Measurements from ENCODE around the gene TTI1.
A peak's percentile ranks its signal among the peaks of the same experiment; 100 is the strongest.

The TTI1 gene

GRCh38 chr20:38052870-38053269, 19.6 kb upstream of the TTI1 start:
- Histone ChIP-seq H3K27me3 (ENCODE audit: control insufficient read depth, insufficient read depth, low read length) (no peaks in the 10 kb centered on the region), H3K9ac (ENCODE audit: low read length) (no peak overlapping the region), H3K9me3 (ENCODE audit: control insufficient read depth, insufficient read depth, low read depth, low read length) (no peaks in the 10 kb centered on the region), H3K4me3 (ENCODE audit: low read depth, low read length) (no peak overlapping the region), H3K27ac (ENCODE audit: low read depth, low read length) (no peak overlapping the region), H3K36me3 (ENCODE audit: control insufficient read depth, insufficient read depth, low read length) (peaks cover 44% of the 10 kb centered on the region), H3K4me1 (ENCODE audit: control insufficient read depth, insufficient read depth, low read length) (peaks cover 11% of the 10 kb centered on the region; the same call in 1 of the 2 replicates)

- Histone ChIP-seq H3K27me3 (ENCODE audit: control insufficient read depth, insufficient read depth, low read length) (no peaks in the 10 kb centered on the region), H3K36me3 (ENCODE audit: control insufficient read depth, insufficient read depth, low read length) (peaks cover 43% of the 10 kb centered on the region), H3K9ac (ENCODE audit: low read length) (no peak overlapping the region), H3K4me3 (ENCODE audit: low read depth, low read length) (no peak overlapping the region), H3K27ac (ENCODE audit: low read depth, low read length) (peak overlapping the region; percentile 4; the same call in 1 of the 2 replicates), H3K9me3 (ENCODE audit: control insufficient read depth, insufficient read depth, low read depth, low read length) (no peaks in the 10 kb centered on the region), H3K4me1 (ENCODE audit: control insufficient read depth, insufficient read depth, low read length) (peaks cover 24% of the 10 kb centered on the region)
Observed at GRCh38 chr20:38050686-38051085, 17.4 kb upstream of the TTI1 start.

DNA sequence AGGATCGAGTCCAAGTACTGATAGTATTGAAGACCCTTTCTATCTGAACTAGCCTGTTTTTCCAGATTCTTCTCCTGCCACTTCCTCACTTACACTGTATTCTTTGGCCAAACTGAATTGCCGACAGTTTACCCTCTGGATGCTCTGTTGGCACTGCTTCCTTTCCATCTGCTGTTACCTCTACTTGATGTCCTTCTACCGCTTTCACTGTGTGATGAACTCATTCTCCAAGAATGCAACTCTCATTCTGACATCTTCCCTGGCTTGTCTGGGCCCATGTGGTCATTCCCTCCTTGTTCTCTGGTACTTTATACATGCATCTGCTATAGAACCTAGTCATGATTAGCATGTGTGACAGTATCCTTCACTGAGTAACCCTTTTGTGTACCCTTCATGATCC, 16.5 kb upstream of the TTI1 start:
- no peak overlapping the region for H3K4me3 ChIP-seq (ENCODE audit: low read depth, low read length)
- H3K4me1 ChIP-seq (ENCODE audit: control insufficient read depth, insufficient read depth, low read length) = peaks cover 32% of the 10 kb centered on the region
- H3K36me3 ChIP-seq (ENCODE audit: control insufficient read depth, insufficient read depth, low read length) = peaks cover 43% of the 10 kb centered on the region
- no peaks in the 10 kb centered on the region for H3K9me3 ChIP-seq (ENCODE audit: control insufficient read depth, insufficient read depth, low read depth, low read length)
- no peak overlapping the region for H3K9ac ChIP-seq (ENCODE audit: low read length)
- H3K27ac ChIP-seq (ENCODE audit: low read depth, low read length) = peak overlapping the region; percentile 4; the same call in 1 of the 2 replicates
- no peaks in the 10 kb centered on the region for H3K27me3 ChIP-seq (ENCODE audit: control insufficient read depth, insufficient read depth, low read length)

DNA sequence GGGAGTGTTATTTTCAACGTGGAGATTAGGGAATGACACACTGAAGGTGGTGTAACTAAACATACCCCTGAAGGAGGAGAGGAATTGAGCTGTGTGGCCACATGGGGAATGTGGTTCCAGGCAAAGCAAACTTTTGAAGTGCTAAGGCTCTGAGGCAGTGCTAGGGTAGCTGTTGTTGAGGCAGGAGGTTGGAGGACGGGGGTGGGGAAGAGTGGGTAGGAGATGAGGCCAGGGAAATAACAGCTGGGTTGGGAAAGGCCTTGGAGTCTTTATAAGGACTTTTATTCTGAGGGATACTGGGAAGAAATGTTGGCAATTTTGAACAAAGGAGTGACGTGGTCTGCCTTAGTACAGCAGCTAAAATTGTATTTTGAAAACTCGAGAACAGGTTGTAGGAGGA, 13.3 kb upstream of the TTI1 start:
- Histone ChIP-seq H3K9ac (ENCODE audit: low read length) (no peak overlapping the region), H3K4me3 (ENCODE audit: low read depth, low read length) (no peak overlapping the region), H3K27ac (ENCODE audit: low read depth, low read length) (no peak overlapping the region), H3K9me3 (ENCODE audit: control insufficient read depth, insufficient read depth, low read depth, low read length) (no peaks in the 10 kb centered on the region), H3K27me3 (ENCODE audit: control insufficient read depth, insufficient read depth, low read length) (no peaks in the 10 kb centered on the region), H3K36me3 (ENCODE audit: control insufficient read depth, insufficient read depth, low read length) (peaks cover 64% of the 10 kb centered on the region), H3K4me1 (ENCODE audit: control insufficient read depth, insufficient read depth, low read length) (peaks cover 35% of the 10 kb centered on the region)

DNA sequence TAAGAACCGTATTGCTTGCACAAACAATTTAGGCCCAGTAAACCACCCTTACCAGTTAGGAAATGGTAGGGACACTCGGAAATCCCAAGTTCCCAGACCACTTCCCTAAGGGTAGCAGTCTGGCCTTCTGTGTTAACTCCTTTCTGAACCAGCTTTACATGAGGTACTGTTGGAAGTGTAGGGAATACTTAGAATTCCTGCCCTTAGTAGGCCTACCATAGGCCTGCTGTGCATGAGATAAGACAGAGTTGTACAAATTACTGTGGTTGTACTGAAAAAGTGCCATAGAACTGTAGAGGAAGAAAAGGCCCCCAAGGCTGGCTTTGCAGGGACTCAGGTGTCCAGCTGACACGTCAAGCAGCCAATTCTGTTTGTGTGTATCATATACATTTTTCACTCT, 11.4 kb upstream of the TTI1 start:
- no peaks in the 10 kb centered on the region for H3K27me3 ChIP-seq (ENCODE audit: control insufficient read depth, insufficient read depth, low read length)
- no peak overlapping the region for H3K9ac ChIP-seq (ENCODE audit: low read length)
- H3K27ac ChIP-seq (ENCODE audit: low read depth, low read length) = no peak overlapping the region
- peaks cover 63% of the 10 kb centered on the region for H3K36me3 ChIP-seq (ENCODE audit: control insufficient read depth, insufficient read depth, low read length)
- H3K4me3 ChIP-seq (ENCODE audit: low read depth, low read length) = no peak overlapping the region
- no peaks in the 10 kb centered on the region for H3K9me3 ChIP-seq (ENCODE audit: control insufficient read depth, insufficient read depth, low read depth, low read length)
- peaks cover 25% of the 10 kb centered on the region for H3K4me1 ChIP-seq (ENCODE audit: control insufficient read depth, insufficient read depth, low read length)

- Histone ChIP-seq H3K9me3 (ENCODE audit: control insufficient read depth, insufficient read depth, low read depth, low read length) (no peaks in the 10 kb centered on the region), H3K36me3 (ENCODE audit: control insufficient read depth, insufficient read depth, low read length) (peaks cover 59% of the 10 kb centered on the region), H3K27ac (ENCODE audit: low read depth, low read length) (no peak overlapping the region)
Observed at GRCh38 chr20:38043512-38044300, 10.4 kb upstream of the TTI1 start.

GRCh38 chr20:38040276-38040675, 7.0 kb upstream of the TTI1 start:
- peaks cover 67% of the 10 kb centered on the region for H3K36me3 ChIP-seq (ENCODE audit: control insufficient read depth, insufficient read depth, low read length)
- no peak overlapping the region for H3K4me3 ChIP-seq (ENCODE audit: low read depth, low read length)
- peaks cover 8% of the 10 kb centered on the region; the same call in 1 of the 2 replicates for H3K4me1 ChIP-seq (ENCODE audit: control insufficient read depth, insufficient read depth, low read length)
- H3K27ac ChIP-seq (ENCODE audit: low read depth, low read length) = no peak overlapping the region
- no peak overlapping the region for H3K9ac ChIP-seq (ENCODE audit: low read length)
- no peaks in the 10 kb centered on the region for H3K27me3 ChIP-seq (ENCODE audit: control insufficient read depth, insufficient read depth, low read length)
- no peaks in the 10 kb centered on the region for H3K9me3 ChIP-seq (ENCODE audit: control insufficient read depth, insufficient read depth, low read depth, low read length)

More at GRCh38 chr20:38043512-38044300, 10.4 kb upstream of the TTI1 start:
- H3K4me1 ChIP-seq (ENCODE audit: control insufficient read depth, insufficient read depth, low read length) = peaks cover 24% of the 10 kb centered on the region
- H3K4me3 ChIP-seq (ENCODE audit: low read depth, low read length) = no peak overlapping the region
- no peaks in the 10 kb centered on the region for H3K27me3 ChIP-seq (ENCODE audit: control insufficient read depth, insufficient read depth, low read length)
- H3K9ac ChIP-seq (ENCODE audit: low read length) = no peak overlapping the region

DNA sequence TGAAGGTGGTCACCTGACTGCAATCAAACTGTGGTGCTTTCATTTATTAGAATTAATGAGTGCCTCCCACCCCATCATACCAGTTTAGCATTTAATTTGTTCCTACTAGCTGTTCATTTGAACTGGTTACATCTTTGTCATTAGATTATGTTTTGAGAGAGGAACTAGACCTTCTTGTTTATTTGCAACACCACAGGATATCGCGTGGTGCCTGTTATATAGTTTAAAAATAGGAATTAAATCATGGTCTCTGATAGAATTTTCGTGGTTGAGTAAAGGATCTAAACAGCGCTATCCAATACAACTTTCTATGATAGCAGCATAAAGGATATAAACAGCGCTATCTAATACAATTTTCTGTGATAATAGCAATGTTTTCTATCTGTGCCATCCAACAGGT, 3.1 kb upstream of the TTI1 start:
- no peak overlapping the region for H3K4me3 ChIP-seq (ENCODE audit: low read depth, low read length)
- H3K36me3 ChIP-seq (ENCODE audit: control insufficient read depth, insufficient read depth, low read length) = peaks cover 41% of the 10 kb centered on the region
- H3K4me1 ChIP-seq (ENCODE audit: control insufficient read depth, insufficient read depth, low read length) = peaks cover 16% of the 10 kb centered on the region
- no peaks in the 10 kb centered on the region for H3K27me3 ChIP-seq (ENCODE audit: control insufficient read depth, insufficient read depth, low read length)
- H3K9me3 ChIP-seq (ENCODE audit: control insufficient read depth, insufficient read depth, low read depth, low read length) = no peaks in the 10 kb centered on the region
- no peak overlapping the region for H3K27ac ChIP-seq (ENCODE audit: low read depth, low read length)
- H3K9ac ChIP-seq (ENCODE audit: low read length) = no peak overlapping the region

DNA sequence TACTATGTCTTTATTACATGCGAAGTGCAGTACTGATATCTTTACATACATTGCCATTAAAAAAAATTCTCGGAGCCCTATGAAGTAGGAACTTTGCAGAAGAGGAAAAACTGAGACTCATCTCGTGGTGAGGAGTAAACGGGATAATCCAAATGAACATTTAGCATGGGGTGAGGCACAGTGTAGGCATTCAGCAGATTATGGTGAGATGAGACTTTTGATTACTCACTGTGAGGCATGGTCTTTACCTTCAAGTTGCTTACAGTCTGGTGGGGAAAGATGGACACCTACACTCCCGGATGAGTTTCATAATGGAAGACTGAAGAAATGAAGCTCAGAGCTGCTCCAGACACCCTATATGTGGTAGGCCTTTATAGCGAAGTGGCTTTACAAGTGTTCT, 1.7 kb upstream of the TTI1 start:
- Histone ChIP-seq H3K4me3 (ENCODE audit: low read depth, low read length) (peak overlapping the region; percentile 88), H3K27me3 (ENCODE audit: control insufficient read depth, insufficient read depth, low read length) (no peaks in the 10 kb centered on the region), H3K27ac (ENCODE audit: low read depth, low read length) (no peak overlapping the region), H3K4me1 (ENCODE audit: control insufficient read depth, insufficient read depth, low read length) (peaks cover 16% of the 10 kb centered on the region), H3K9me3 (ENCODE audit: control insufficient read depth, insufficient read depth, low read depth, low read length) (no peaks in the 10 kb centered on the region), H3K36me3 (ENCODE audit: control insufficient read depth, insufficient read depth, low read length) (peaks cover 29% of the 10 kb centered on the region), H3K9ac (ENCODE audit: low read length) (no peak overlapping the region)

DNA sequence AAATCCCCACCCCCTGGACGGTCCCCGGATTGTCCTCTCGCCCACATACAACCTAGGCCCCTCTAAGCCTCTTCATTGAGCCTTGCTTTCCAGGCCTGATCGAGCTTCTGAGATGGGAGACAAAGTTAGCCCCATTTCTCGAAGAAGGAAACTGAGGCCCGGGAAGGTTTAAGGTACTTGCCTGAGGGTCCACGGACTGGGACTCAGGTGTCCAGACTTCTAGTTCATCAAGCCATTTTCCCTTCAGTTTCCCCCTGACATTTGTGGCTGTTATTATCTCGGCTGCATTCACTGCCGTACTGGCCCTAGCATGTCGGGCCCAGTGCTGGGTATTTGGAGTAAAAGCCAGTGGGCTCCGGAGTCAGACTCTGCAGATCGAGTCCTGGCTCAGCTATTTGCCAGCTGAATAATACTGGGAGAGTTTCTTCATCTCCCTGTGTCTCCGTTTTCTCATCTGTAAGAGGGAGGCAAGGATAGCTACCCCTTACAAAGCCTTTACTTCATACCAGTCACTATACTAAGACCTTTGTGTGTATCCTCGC, 923 bp upstream of the TTI1 start:
- Histone ChIP-seq H3K4me1 (ENCODE audit: control insufficient read depth, insufficient read depth, low read length) (peaks cover 16% of the 10 kb centered on the region), H3K9me3 (ENCODE audit: control insufficient read depth, insufficient read depth, low read depth, low read length) (no peaks in the 10 kb centered on the region), H3K36me3 (ENCODE audit: control insufficient read depth, insufficient read depth, low read length) (peaks cover 26% of the 10 kb centered on the region)

DNA sequence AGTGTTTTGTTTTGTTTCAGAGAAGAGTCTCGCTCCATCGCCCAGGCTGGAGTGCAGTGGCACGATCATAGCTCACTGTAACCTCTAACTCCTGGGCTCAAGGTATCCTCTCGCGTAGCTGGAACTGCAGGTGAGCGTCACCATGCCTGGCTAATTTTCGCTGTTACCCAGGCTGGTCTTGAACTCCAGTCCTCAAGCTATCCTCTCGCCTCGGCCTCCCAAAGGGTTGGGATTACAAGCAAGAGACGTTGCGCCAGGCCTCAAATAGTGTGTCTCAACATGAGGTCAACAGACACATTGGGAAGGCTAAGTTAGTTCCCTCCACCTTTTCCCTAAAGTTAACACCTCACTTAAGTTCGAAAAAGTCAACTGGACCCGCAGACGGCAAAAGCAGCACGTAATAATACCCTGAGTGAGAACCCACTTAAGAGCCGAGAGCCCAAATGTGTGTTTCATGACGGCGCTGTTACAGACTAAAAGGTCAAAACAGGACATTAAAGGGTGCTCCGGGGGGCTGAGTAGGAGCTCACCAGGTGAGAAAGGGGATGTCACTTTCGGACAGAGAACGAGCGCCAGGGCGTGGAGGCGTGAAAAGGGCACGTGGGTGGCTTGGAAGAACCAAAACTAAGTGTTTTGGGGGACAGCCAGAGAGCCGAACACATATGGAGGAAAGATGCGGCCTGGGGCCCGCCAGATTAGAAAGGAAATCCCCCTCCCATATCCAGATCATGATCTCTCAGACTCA, 499 bp downstream of the TTI1 start:
- peak overlapping the region; percentile 98; the same call in 1 of the 2 replicates for H3K27ac ChIP-seq (ENCODE audit: low read depth, low read length)
- H3K27me3 ChIP-seq (ENCODE audit: control insufficient read depth, insufficient read depth, low read length) = no peaks in the 10 kb centered on the region
- H3K36me3 ChIP-seq (ENCODE audit: control insufficient read depth, insufficient read depth, low read length) = peaks cover 26% of the 10 kb centered on the region
- H3K9ac ChIP-seq (ENCODE audit: low read length) = peak overlapping the region; percentile 99
- peaks cover 24% of the 10 kb centered on the region for H3K4me1 ChIP-seq (ENCODE audit: control insufficient read depth, insufficient read depth, low read length)
- H3K9me3 ChIP-seq (ENCODE audit: control insufficient read depth, insufficient read depth, low read depth, low read length) = no peaks in the 10 kb centered on the region
- peak overlapping the region; percentile 88 for H3K4me3 ChIP-seq (ENCODE audit: low read depth, low read length)

More for the DNA sequence above, 923 bp upstream of the TTI1 start:
- Histone ChIP-seq H3K9ac (ENCODE audit: low read length) (peak overlapping the region; percentile 99), H3K27ac (ENCODE audit: low read depth, low read length) (peak overlapping the region; percentile 98), H3K27me3 (ENCODE audit: control insufficient read depth, insufficient read depth, low read length) (no peaks in the 10 kb centered on the region), H3K4me3 (ENCODE audit: low read depth, low read length) (peak overlapping the region; percentile 88)
